Erythroblast (primary cell): ENCODE measurements around the gene LIPI.

Experiments
- GATA1 ChIP-seq: IDR thresholded peaks from 2 replicates; pipeline ENCODE4 v1.6.1; 2011; ENCODE audit warnings: low read depth, mild to moderate bottlenecking, control low read depth, low read length, moderate library complexity
- POLR2A ChIP-seq: IDR thresholded peaks from 2 replicates; pipeline ENCODE4 v1.6.1; 2011; ENCODE audit warnings: mild to moderate bottlenecking, low read length

- TF ChIP-seq POLR2A (no peak), GATA1 (no peak)
These were observed 115.7 kb downstream of the LIPI start for GRCh38 chr21:14095056-14095455.
